Transverse colon (tissue), 4 donors: ENCODE results near the gene PHACTR3. TPM values are rescaled to one million over a fixed set of nuclear protein-coding genes. Genes with fewer than 3 reads are reported as not detected.

Experiments used
- DNase-seq: peaks from one replicate; pipeline ENCODE4 v3.0.0-alpha.2; 2019
- H3K27ac ChIP-seq, 4 donors: fragments of 200-600 bp; sonication (generic); 2 replicates each; pipeline ENCODE4 v1.5.1; 2016 to 2018; ENCODE audit warnings: inconsistent platforms in 4 of 4
- H3K27me3 ChIP-seq: fragments of 200-600 bp; sonication (generic); 2 replicates; pipeline ENCODE4 v1.5.1; 2017; ENCODE audit warnings: inconsistent platforms
- H3K36me3 ChIP-seq, 4 donors: fragments of 200-600 bp; sonication (generic); 2 replicates each; pipeline ENCODE4 v1.5.1; 2017 to 2019; ENCODE audit warnings: inconsistent platforms in 4 of 4
- H3K4me1 ChIP-seq, 4 donors: fragments of 200-600 bp; sonication (generic); 2 replicates each; pipeline ENCODE4 v1.5.1; 2017 to 2020; ENCODE audit warnings: inconsistent platforms in 4 of 4
- H3K4me3 ChIP-seq, 4 donors: fragments of 200-600 bp; sonication (generic); 1 replicate in 1 of 4; 2 replicates in 3 of 4; pipeline versions ENCODE4 v1.5.1 to v1.6.1; 2017 to 2019; ENCODE audit warnings: inconsistent platforms in 4 of 4
- H3K9me3 ChIP-seq, 2 donors: fragments of 200-600 bp; sonication (generic); 2 replicates each; pipeline ENCODE4 v1.5.1; 2017 to 2019; ENCODE audit warnings: inconsistent platforms in 2 of 2
- EP300 ChIP-seq: sonication (generic); formaldehyde crosslinking; IDR thresholded peaks from one replicate; pipeline ENCODE4 v1.6.1; 2017; ENCODE audit warnings: antibody characterized with exemption, low read depth
- POLR2A ChIP-seq: fragments of 450-650 bp; IDR thresholded peaks from one replicate; pipeline ENCODE4 v1.6.1; 2016; ENCODE audit warnings: antibody characterized with exemption, mild to moderate bottlenecking, moderate library complexity
- POLR2AphosphoS5 ChIP-seq, 3 donors: sonication (generic); formaldehyde crosslinking; IDR thresholded peaks; one replicate each; pipeline ENCODE4 v1.6.1; 2016; ENCODE audit warnings: antibody characterized with exemption in 3 of 3
- WGBS, 2 donors: methylation state at CpG; one replicate each; pipeline ENCODE4 v1.1.5; 2018; ENCODE audit warnings: low coverage in 1 of 2; 5-methylcytosine and 5-hydroxymethylcytosine counted together
- in situ Hi-C, 4 donors: fragments of 200-750 bp; cut with MboI; loops; one replicate each; pipeline versions ENCODE4 v1.15.0 to v1.15.1; 2017; ENCODE audit warnings: low sequenced_read_pairs in 3 of 4, low pct_ligation_motif_present in 1 of 4, low pct_unique_long_range_greater_than_20kb in 1 of 4
- intact Hi-C: fragments of 100-400 bp; cut with DNase I; formaldehyde crosslinking; loops from one replicate; pipeline ENCODE4 v1.15.1; 2023; ENCODE audit warnings: low total_unique reads
- total RNA-seq, 4 donors: library from RNA; depleted of rRNA; stranded (reverse); fragments of >200 nt; gene quantifications; one replicate each; pipeline ENCODE4 v1.1.0, GENCODE V29; 2016
- TF ChIP-seq, protein P1 (sequence below), 5 experiments: fragments of 200-600 bp in 3 of 5; fragments of 450-650 bp in 2 of 5; sonication (generic) in 3 of 5; IDR thresholded peaks; 1 replicate in 2 of 5; 2 replicates in 3 of 5; pipeline ENCODE4 v1.5.1; 2016 to 2017; ENCODE audit warnings: antibody characterized with exemption in 5 of 5, inconsistent platforms in 3 of 5, mild to moderate bottlenecking in 2 of 5, moderate library complexity in 1 of 5

Gene PHACTR3
- total RNA-seq, 4 donors from 2014 or later = 1.6 to 7.1 (median 5.6) TPM

DNA sequence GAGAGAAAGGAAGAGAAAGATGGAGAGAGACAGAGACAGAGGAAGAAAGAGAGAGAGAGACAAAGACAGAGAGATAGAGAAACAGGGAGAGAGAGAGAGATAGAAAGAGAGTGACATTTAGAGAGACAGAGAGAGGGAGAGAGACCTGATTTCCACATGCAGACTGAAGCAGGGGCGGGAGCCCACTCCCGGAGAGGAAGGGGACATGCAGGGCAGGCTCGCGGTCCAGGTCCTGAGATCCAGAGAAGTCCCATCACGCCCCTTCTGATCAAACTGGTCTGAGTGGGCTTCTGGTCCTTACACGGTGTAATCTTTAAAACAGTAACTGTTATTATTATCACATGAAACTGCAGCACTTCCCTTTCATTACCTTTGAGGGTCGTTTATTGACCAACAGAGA lies 62.2 kb downstream of the PHACTR3 start:
- H3K4me3 ChIP-seq = no peak overlapping the region

DNA sequence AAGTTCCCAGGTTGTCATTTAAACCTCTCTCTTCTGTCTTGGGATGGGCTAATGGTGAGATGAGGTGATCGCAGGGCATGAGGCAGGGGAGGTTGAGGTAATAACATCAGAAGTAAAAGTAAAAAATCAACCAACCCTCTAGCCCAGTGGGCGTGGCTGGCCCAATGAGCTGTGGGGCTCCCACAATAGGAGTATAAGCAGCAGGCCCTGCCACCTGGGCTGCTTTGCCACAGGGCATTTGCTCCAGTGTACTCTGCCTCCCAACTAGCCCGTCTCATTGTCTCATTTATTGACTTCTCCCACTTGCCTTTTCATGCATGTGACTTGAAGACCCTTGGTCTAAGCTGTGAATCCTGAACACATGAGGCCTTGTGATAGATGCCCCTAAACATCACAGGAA lies 62.8 kb downstream of the PHACTR3 start:
- H3K36me3 ChIP-seq = no peaks in the 10 kb centered on the region
- DNase-seq = no peak
- peaks cover 4% of the 10 kb centered on the region for H3K27me3 ChIP-seq
- H3K27ac ChIP-seq = no peak overlapping the region
- in situ Hi-C loops (no loop called here), intact Hi-C loops (no loop called here)
- H3K9me3 ChIP-seq = no peaks in the 10 kb centered on the region
- 58 to 59% methylated on average over 2 to 3 of the region's 3 CpGs for WGBS, 2 donors
- H3K4me1 ChIP-seq = no peaks in the 10 kb centered on the region
- H3K4me3 ChIP-seq = no peak overlapping the region
- TF ChIP-seq POLR2A (no peak), POLR2AphosphoS5 (IDR thresholded peaks at IDR 0.05) (no peak), EP300 (no peak)
- TF ChIP-seq, protein P1, sequence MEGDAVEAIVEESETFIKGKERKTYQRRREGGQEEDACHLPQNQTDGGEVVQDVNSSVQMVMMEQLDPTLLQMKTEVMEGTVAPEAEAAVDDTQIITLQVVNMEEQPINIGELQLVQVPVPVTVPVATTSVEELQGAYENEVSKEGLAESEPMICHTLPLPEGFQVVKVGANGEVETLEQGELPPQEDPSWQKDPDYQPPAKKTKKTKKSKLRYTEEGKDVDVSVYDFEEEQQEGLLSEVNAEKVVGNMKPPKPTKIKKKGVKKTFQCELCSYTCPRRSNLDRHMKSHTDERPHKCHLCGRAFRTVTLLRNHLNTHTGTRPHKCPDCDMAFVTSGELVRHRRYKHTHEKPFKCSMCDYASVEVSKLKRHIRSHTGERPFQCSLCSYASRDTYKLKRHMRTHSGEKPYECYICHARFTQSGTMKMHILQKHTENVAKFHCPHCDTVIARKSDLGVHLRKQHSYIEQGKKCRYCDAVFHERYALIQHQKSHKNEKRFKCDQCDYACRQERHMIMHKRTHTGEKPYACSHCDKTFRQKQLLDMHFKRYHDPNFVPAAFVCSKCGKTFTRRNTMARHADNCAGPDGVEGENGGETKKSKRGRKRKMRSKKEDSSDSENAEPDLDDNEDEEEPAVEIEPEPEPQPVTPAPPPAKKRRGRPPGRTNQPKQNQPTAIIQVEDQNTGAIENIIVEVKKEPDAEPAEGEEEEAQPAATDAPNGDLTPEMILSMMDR (IDR thresholded peaks at IDR 0.05) = no peak

More for the DNA sequence above, 62.2 kb downstream of the PHACTR3 start:
- DNase-seq = no peak
- Histone ChIP-seq H3K9me3 (no peaks in the 10 kb centered on the region), H3K4me1 (no peaks in the 10 kb centered on the region), H3K27me3 (peaks cover 9% of the 10 kb centered on the region), H3K27ac (no peak overlapping the region), H3K36me3 (no peaks in the 10 kb centered on the region)
- in situ Hi-C loops (no loop called here), intact Hi-C loops (no loop called here)
- TF ChIP-seq EP300 (no peak), POLR2A (no peak), POLR2AphosphoS5 (IDR thresholded peaks at IDR 0.05) (no peak)
- TF ChIP-seq, protein P1 (IDR thresholded peaks at IDR 0.05) = no peak
- 65 to 69% methylated on average over 6 to 7 of the region's 7 CpGs for WGBS, 2 donors

DNA sequence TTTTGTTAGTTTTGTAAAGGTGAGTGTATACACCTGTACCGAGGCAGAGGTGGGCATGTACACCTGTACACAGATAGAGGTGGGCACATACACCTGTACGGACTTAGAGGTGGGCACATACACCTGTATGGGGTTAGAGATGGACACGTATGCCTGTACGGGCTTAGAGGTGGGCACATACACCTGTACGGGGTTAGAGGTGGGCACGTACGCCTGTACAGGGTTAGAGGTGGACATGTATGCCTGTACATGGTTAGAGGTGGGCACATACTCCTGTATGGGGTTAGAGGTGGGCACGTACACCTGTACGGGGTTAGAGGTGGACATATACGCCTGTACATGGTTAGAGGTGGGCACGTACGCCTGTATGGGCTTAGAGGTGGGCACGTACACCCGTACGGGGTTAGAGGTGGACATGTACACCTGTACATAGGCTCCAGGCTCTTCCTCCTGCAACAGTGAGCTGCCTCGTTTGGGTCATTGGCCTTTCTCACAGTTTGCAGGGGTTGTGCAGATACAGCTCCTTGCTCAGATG lies 63.7 kb downstream of the PHACTR3 start:
- Histone ChIP-seq H3K36me3 (no peaks in the 10 kb centered on the region), H3K4me3 (no peak overlapping the region), H3K27ac (no peak overlapping the region), H3K9me3 (no peaks in the 10 kb centered on the region), H3K27me3 (peaks cover 4% of the 10 kb centered on the region), H3K4me1 (no peaks in the 10 kb centered on the region)
- 76 to 82% methylated on average over 5 to 16 of the region's 16 CpGs for WGBS, 2 donors
- intact Hi-C loops = no loop called here
- in situ Hi-C loops = no loop called here
- no peak for TF ChIP-seq POLR2AphosphoS5 (IDR thresholded peaks at IDR 0.05)
- no peak for TF ChIP-seq EP300
- TF ChIP-seq, protein P1 (IDR thresholded peaks at IDR 0.05) = no peak
- TF ChIP-seq POLR2A = no peak
- DNase-seq = no peak

- in situ Hi-C loops = no loop called here
Measured at GRCh38 chr20:59668926-59669850, 64.8 kb downstream of the PHACTR3 start.

More at GRCh38 chr20:59668926-59669850, 64.8 kb downstream of the PHACTR3 start:
- Histone ChIP-seq H3K9me3 (no peaks in the 10 kb centered on the region), H3K4me3 (no peak overlapping the region), H3K4me1 (no peaks in the 10 kb centered on the region), H3K36me3 (no peaks in the 10 kb centered on the region), H3K27ac (no peak overlapping the region), H3K27me3 (peaks cover 4% of the 10 kb centered on the region)
- 76 to 84% methylated on average over 5 to 11 of the region's 11 CpGs for WGBS, 2 donors
- DNase-seq = no peak
- TF ChIP-seq, protein P1 (IDR thresholded peaks at IDR 0.05) = no peak
- TF ChIP-seq EP300 (no peak), POLR2A (no peak), POLR2AphosphoS5 (IDR thresholded peaks at IDR 0.05) (no peak)
- intact Hi-C loops = no loop called here
